Mucosa of descending colon (tissue), 3 donors: Measurements from ENCODE around the gene CCDC57. TPM values are rescaled to one million over a fixed set of nuclear protein-coding genes. Genes with fewer than 3 reads are reported as not detected.

Experiments
- ATAC-seq: fragments of 200-7000 bp; cut with Tn5 transposase; one replicate; pipeline ENCODE4 v1.9.1; 2020; ENCODE audit warnings: mild to moderate bottlenecking, moderate library complexity
- DNase-seq, 3 donors: peaks; one replicate each; pipeline ENCODE4 v3.0.0-alpha.2; 2020
- H3K36me3 ChIP-seq: fragments of 200-600 bp; one replicate; pipeline ENCODE4 v1.8.0; 2021; ENCODE audit warnings: low read depth, mild to moderate bottlenecking
- H3K4me1 ChIP-seq: fragments of 200-600 bp; one replicate; pipeline ENCODE4 v1.8.0; 2021; ENCODE audit warnings: low read depth, mild to moderate bottlenecking
- H3K4me3 ChIP-seq: fragments of 200-600 bp; one replicate; pipeline ENCODE4 v1.8.0; 2021; ENCODE audit warnings: mild to moderate bottlenecking
- H3K9me3 ChIP-seq: fragments of 200-600 bp; one replicate; pipeline ENCODE4 v1.8.0; 2021; ENCODE audit warnings: mild to moderate bottlenecking
- intact Hi-C, 2 donors: fragments of 100-400 bp; cut with DNase I in 1 of 2; cut with micrococcal nuclease in 1 of 2; formaldehyde crosslinking; loops; one replicate each; pipeline versions ENCODE4 v1.11.0 to v1.11.1; 2022; cut with DNase I, micrococcal nuclease
- total RNA-seq, 3 donors: library from RNA; stranded (reverse); fragmentation: NEBNext Ultra II Directional in 2 of 3; extraction: Animal tissue kit (Norgen Biotek cat#: 25700) in 2 of 3; gene quantifications; one replicate each; pipeline versions ENCODE4 v1.2.1 to v1.2.4, GENCODE V29; 2021 to 2023
- TF ChIP-seq, protein P1 (sequence below): fragments of 200-600 bp; IDR thresholded peaks from one replicate; pipeline ENCODE4 v1.8.0; 2022; ENCODE audit warnings: antibody characterized with exemption, mild to moderate bottlenecking
- donor health status: DM: no; HTN: no; CAD: no; lungs with moderate emphysema.
- donor health status: DM: no; HTN: no; CAD: no.
- donor health status: DM: no; HTN: yes; CAD: no.

The CCDC57 gene
- total RNA-seq, 3 donors from 2014 or later, result 41.3 to 46.3 (median 45.4) TPM

DNA sequence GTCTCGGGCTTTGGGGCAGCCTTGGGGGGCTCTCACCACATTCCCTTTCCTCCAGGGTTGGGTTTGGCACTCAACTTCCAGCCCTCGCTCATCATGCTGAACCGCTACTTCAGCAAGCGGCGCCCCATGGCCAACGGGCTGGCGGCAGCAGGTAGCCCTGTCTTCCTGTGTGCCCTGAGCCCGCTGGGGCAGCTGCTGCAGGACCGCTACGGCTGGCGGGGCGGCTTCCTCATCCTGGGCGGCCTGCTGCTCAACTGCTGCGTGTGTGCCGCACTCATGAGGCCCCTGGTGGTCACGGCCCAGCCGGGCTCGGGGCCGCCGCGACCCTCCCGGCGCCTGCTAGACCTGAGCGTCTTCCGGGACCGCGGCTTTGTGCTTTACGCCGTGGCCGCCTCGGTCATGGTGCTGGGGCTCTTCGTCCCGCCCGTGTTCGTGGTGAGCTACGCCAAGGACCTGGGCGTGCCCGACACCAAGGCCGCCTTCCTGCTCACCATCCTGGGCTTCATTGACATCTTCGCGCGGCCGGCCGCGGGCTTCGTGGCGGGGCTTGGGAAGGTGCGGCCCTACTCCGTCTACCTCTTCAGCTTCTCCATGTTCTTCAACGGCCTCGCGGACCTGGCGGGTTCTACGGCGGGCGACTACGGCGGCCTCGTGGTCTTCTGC is 24.6 kb upstream of the CCDC57 start:
- H3K36me3 ChIP-seq, result no peaks in the 10 kb centered on the region
- intact Hi-C loops, result loop anchor here in 1 of 2 donors (10.0 kb wide), 1 partner anchor 88 kb away; no protein-coding TSS in a partner anchor

DNA sequence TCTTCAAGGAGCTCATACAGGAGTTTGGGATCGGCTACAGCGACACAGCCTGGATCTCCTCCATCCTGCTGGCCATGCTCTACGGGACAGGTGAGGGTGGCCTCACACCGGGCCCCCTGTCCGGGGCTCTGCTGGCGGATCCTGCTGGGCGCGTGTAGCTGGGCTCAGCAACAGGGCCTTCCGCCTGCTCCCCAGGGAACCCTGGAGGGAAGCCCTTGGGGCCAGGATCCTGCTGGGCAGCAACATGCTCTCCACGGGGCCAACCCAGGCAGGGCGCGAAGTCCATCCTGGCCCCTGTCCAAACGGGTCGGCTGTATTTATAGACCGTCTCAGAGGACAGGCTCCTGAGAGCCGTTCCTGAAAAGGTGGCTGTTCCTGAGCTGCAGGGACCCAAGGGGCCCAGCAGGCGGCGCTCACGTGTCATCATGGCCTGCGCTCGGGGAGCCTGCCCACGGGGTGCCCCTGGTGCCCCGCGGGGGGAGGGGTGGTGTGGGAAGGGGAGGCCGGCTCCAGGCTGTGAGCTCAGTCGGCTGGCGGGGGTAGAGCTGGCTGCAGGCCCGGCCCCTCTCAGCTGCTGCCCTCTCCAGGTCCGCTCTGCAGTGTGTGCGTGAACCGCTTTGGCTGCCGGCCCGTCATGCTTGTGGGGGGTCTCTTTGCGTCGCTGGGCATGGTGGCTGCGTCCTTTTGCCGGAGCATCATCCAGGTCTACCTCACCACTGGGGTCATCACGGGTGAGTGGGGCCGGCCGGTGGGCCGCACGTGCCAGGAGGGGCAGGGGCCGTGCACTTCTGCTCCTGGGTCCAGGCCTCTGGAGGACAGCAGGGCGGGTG is 23.7 kb upstream of the CCDC57 start:
- H3K9me3 ChIP-seq, result no peaks in the 10 kb centered on the region
- H3K4me1 ChIP-seq, result peaks cover 61% of the 10 kb centered on the region
- ATAC-seq (peak; percentile 54), DNase-seq (peak; percentile 72 to 80 (median 79))
- TF ChIP-seq, protein P1, sequence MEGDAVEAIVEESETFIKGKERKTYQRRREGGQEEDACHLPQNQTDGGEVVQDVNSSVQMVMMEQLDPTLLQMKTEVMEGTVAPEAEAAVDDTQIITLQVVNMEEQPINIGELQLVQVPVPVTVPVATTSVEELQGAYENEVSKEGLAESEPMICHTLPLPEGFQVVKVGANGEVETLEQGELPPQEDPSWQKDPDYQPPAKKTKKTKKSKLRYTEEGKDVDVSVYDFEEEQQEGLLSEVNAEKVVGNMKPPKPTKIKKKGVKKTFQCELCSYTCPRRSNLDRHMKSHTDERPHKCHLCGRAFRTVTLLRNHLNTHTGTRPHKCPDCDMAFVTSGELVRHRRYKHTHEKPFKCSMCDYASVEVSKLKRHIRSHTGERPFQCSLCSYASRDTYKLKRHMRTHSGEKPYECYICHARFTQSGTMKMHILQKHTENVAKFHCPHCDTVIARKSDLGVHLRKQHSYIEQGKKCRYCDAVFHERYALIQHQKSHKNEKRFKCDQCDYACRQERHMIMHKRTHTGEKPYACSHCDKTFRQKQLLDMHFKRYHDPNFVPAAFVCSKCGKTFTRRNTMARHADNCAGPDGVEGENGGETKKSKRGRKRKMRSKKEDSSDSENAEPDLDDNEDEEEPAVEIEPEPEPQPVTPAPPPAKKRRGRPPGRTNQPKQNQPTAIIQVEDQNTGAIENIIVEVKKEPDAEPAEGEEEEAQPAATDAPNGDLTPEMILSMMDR, result peak; percentile 89
- no peak overlapping the region for H3K4me3 ChIP-seq
- no peaks in the 10 kb centered on the region for H3K36me3 ChIP-seq
- intact Hi-C loops, result loop anchor here in 1 of 2 donors (10.0 kb wide), 1 partner anchor 88 kb away; no protein-coding TSS in a partner anchor

More for the DNA sequence above, 24.6 kb upstream of the CCDC57 start:
- H3K9me3 ChIP-seq, result no peaks in the 10 kb centered on the region
- peaks cover 61% of the 10 kb centered on the region for H3K4me1 ChIP-seq
- DNase-seq (peak in 2 of 3 donors; percentile 13 to 66), ATAC-seq (no peak)
- no peak overlapping the region for H3K4me3 ChIP-seq
- TF ChIP-seq, protein P1, result no peak

DNA sequence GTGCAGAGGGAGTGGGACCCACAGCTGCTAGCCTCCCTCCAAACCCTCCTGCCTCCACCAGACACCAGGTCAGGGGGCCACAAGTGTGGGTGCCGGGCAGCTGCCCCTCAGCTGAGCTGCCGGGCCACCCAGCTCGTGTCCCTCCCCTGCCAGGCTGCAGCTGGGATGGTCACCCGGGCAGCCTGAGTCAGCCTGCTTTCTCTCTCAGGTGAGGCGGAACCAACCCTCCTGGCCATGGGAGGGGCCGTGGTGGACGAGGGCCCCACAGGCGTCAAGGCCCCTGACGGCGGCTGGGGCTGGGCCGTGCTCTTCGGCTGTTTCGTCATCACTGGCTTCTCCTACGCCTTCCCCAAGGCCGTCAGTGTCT is 23.1 kb upstream of the CCDC57 start:
- no peaks in the 10 kb centered on the region for H3K36me3 ChIP-seq
- peak; percentile 11 to 72 (median 60) for DNase-seq
- intact Hi-C loops, result loop anchor here in 1 of 2 donors (10.0 kb wide), 1 partner anchor 89 kb away; no protein-coding TSS in a partner anchor
- H3K4me3 ChIP-seq, result no peak overlapping the region
- no peaks in the 10 kb centered on the region for H3K9me3 ChIP-seq
- TF ChIP-seq, protein P1, result no peak
- ATAC-seq, result peak; percentile 2
- peaks cover 61% of the 10 kb centered on the region for H3K4me1 ChIP-seq

DNA sequence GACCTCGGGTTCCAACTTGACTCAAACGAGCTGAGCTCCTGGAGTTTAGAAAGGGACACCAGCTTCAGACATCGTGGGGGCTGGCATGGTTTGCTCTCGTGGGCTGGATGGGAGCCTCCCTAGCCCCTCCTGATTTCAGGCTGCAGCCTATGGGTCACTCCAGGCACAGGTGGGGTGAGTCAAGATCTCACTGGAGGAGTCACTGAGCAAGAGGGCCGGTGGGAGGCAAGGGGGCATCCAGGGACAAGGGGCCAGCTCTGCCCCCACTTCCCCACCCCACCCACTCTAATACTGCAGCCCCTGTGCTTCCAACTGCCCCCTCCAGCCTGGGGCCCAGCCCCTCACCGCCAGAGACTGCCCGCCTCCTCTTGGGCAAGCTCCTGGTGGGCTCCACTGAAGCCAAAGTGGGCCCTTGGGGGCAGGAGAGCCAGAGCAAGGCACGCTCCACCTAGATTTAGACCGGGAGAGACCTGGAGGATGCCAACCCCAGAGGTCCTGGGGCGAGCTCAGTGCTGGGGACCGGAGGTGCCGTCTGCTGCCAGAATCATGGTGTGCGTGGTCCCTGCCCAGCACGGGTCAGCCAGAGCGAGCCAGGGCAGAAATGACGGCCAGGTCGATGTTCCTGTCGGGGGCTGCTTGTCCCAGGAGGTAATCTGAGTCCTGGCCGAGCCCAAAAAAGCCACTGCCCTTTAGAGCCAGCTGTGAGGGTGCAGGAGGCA is 22.6 kb upstream of the CCDC57 start:
- DNase-seq, result peak in 2 of 3 donors; percentile 27 to 60
- no peak for ATAC-seq
- H3K36me3 ChIP-seq, result no peaks in the 10 kb centered on the region
- H3K4me3 ChIP-seq, result no peak overlapping the region
- TF ChIP-seq, protein P1, result no peak
- peaks cover 61% of the 10 kb centered on the region for H3K4me1 ChIP-seq
- H3K9me3 ChIP-seq, result no peaks in the 10 kb centered on the region
- intact Hi-C loops, result loop anchor here in 1 of 2 donors (10.0 kb wide), 1 partner anchor 90 kb away; no protein-coding TSS in a partner anchor
